SHP77 (cell line): ENCODE measurements around the gene SP4.

Experiments
- DNase-seq, 2 experiments: peaks; one replicate each; lab custom pipeline; 2025; lab: John Stamatoyannopoulos, UW

Gene SP4

DNA sequence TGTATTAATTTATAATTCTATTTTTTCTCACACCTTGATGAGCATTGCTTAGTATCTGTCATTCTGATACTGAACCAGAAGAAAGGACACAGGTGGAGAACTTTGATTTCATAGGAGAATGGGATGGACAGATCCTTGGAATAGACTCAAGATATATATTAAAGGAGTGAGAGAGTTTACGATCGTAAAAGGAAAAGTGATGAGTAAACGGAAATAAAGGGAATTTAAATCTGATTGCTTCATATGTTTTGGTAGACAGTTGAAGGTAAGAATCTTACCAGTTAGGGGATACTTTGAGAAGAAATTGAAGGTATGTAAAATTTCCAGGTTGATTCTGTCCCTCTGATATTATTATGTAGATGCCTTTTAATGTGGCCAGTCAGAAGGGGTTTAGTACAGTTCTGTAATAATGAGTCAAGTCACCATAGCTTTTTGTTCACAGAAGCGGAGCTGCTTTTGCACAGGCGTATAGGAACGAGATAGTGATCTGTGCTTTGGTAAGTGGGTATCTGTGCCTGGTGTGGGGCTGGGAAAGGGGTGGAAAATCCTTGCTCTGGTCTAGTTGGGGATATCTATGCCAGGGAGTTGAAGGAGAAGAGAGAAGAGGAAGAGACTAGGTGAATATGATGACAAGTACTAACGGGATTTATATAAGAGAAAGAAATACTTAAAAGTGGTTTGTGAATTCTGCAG lies 15.4 kb downstream of the SP4 start:
- no peak for DNase-seq

DNA sequence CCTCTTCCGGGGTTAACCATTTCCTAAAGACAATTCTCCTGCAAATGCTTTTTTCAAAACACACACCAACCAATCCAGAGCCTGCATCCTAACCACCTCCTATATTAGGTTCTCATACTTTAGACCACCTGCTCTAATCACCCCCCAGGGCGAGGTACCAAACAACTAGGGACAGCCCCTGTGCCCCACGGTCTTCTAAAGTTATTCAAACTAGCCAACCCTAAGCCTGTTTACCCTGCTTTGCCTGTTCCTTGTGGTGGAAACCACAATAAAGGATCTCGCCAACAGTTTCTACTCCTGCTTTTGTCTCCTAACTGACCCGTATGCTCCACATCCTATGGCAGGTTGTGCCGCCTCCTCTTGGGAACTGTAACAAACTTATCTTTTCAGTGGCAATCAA lies 21.1 kb downstream of the SP4 start:
- DNase-seq = no peak

DNA sequence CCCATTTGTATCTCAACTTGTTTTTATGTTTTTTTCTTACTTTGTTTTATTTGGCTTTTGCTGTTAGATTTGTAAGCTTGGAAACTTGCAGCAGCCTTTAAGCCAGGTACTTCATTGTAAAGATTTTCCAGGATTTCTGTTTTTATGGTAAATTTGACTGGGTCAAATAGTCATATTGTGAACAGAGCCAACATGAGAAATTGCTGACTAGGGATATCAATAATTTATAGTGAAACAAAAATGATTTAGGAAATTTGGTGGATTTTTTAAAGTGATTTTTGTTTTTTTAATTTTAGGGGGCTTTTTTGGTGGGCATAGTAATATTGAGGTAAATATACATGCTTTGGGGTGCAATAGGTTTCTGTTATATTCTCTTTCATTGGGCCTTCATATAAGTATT lies 22.2 kb downstream of the SP4 start:
- no peak for DNase-seq

DNA sequence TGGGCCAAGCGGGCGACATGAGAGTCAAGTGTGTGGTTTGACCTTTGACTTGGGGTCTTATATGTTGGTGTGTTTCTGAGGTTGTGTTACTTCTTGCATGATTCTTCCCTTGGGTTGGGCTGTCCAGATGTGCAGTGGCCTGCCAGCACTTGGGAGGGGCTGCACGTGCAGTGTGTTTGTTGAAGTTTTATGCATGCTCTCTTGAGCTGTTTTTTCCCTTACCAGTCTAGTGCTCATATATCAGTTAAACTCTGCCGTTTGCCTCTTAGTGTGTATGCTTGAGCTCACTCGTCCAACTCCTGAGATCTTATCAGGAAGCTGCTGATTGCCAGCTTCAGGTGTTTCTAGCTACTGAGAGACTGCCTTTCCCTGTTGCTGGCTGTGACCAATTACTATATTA lies 23.1 kb downstream of the SP4 start:
- DNase-seq = no peak

DNA sequence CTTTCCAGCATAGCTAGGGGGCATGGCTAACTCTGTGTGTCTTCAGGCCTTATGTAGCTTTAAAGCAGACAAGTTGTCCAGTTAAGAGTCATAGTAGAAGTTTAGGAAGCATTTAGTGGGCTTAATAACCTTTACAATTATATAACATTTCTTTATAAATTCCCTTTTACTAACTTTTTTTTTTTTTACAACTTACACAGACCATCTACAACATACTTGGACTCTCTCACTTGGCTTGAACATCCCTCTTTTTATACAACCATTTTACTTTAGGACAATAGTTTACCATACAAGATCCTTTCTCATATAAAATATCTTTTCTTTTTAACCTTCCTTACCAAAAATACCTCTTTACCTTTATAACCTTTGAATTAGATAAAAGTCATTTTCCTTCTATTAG lies 26.3 kb downstream of the SP4 start:
- no peak for DNase-seq

DNA sequence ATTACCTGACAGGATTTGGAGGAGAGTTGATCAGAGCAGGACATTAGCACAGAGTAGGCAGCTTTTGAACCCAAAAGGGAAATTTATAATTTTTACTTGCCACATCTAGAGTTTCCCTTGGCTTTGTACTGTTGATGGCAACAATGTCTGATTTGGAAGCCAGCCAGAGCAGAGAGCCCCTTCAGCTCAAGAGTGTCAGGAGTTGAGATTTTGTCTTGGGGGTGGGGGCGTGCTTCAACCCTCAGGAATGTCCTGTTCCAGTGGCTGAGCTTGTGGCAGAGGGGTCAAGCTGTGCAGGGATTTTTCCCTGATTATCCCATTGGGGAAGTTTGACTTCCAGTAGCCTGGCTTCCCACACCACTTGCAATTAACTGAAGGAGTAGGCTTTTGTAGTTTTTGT lies 27.0 kb downstream of the SP4 start:
- no peak for DNase-seq

DNA sequence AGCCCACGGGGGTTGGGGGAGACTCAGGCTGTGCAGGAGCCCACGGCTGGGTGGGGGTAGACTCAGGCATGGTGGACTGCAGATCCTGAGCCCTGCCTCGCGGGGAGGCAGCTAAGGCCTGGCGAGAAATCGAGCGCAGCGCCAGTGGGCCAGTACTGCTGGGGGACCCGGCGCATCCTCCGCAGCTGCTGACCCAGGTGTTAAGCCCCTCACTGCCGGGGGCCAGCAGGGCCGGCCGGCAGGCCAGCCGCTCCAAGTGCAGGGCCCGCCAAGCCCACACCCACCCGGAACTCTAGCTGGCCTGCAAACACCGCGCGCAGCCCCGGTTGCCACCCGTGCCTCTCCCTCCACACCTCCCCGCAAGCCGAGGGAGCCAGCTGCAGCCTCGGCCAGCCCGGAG lies 33.4 kb downstream of the SP4 start:
- DNase-seq = no peak

DNA sequence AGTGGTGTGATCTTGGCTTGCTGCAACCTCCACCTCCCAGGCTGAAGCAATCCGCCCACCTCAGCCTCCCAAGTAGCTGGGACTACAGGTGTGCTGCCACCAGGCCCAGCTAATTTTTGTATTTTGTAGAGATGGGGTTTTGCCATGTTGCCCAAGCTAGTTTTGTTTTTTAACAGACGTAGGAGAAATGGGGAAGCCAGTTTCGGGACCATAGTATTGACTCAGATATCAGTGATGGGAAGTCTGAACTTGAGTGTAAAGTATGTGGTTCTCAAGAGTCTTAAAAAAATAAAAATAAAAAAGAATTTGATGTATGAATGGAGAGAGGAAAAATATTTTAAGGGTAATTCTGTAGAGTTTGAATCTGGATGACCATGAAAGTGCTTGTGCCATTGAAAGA lies 34.2 kb downstream of the SP4 start:
- no peak for DNase-seq

DNA sequence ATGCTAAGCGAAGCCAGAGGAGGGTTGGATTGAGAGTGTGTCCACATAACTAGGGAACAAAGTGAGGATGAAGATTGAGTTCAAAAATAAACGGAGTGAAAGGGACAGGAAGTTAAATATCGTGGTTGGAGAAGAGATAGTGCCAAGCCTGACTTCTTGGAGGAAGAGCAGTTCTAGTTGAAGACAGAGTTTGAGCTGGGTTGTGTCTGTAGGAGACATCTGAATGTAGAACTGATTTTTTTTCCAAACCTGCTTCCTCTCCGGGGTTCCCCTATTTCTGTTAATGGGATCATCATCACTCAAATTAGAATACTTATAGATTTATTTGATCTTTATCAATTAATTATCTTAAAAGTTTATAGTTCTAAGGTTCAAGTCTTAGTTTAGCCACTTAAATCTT lies 35.6 kb downstream of the SP4 start:
- DNase-seq = no peak

DNA sequence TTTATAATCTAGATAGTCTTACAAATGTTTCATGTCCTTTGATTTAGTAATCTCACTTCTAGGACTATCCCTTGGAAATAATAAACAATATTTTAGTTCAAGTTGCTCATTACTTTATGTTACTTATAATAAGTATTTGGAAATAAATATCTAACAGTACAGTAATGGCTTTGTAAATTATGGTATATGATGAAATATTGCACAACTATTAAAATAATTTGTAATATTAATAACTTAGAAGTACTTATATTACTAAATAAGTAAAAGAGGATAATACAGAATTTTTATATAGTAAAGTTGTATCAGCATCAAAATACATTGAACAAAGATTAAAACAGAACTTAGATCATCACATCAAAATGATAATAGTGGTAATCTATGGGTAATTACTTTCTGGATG lies 41.1 kb downstream of the SP4 start:
- no peak for DNase-seq

DNA sequence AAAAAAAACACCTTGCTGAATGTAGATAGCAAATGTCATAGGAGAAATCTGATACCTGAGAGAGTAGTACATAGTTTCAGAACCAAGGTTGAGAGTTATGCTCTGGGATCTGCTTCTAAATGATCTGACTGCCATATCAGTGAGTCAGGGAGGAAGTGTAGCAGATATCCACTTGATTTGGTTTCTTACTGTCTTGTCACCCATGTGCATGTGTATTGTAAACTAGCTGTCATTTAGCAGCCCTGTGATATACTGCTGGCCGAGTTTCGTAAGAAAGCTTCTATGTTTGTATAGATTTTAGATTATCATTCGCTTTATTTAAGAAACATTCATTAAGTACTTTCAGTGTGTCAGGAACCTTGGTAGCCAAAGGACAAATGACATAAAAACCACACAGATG lies 42.0 kb downstream of the SP4 start:
- DNase-seq = no peak

DNA sequence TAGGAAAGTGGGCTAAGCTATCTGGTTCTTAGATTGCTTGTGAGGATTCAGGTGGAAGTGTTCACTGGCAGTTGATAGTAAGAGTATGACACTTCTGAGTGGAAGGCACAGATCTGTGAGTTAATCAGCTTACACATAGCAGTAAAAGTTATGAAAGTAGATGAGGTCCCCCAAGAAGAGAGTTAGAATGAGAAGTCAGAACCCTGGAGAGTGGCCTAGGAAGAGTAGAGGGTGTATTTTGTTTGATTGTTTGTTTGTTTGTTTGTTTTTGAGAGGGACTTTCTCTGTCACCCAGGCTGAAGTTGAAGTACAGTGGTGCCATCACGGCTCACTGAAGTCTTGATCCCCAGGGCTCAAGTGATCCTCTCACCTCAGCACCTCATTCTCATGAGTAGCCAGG lies 44.1 kb downstream of the SP4 start:
- no peak for DNase-seq

DNA sequence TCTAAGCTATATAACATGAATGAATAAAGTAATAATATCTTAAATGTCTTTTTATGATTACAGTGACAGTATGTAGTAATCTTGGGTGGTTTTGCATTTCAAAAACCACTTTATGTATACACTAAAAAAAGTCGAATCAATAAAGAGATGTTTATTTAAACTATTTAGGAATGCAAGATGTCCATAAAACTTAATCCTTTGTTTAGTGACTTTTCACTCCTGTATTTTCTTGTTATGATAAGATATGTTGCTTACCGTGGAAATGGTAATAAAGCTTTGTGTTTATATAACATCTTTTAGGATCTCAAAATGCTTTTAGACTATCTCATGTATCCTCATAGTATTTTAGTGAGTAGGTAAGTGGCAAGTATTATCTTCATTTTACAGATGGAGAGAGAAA lies 48.5 kb downstream of the SP4 start:
- DNase-seq = no peak

DNA sequence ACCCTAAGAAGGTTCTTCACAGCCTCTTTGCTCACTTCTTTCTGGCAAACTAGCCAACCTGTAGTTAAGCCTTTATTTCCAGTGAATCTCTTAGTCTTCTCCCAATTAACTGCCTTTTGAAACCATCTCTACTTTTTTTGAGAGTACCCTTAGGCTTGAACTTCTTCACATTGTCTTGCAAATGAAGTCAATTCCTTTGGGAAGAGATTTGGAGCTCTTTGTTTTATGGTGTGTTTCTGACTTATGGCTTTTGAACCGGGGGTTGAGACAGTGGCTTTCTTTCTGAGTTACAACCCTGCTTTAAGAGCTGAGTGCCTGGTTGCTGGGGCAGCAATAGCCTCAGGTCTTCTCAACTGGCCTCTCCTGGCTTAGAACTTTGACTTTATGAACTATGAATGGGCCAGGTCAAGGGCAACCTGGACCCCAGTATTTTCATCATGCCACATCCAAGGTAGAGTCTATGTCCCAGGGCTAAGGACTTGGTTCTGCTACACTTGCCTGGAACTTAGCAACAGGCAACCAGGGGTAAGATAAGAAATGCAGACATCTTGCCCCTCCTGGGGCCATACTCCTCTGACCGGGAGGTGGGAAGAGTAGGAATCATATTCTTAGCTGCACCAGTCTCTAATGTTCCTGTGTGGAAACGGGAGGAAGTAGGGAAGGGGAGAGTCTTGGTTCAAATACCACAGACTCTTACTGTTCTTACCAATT lies 53.0 kb downstream of the SP4 start:
- DNase-seq = no peak

DNA sequence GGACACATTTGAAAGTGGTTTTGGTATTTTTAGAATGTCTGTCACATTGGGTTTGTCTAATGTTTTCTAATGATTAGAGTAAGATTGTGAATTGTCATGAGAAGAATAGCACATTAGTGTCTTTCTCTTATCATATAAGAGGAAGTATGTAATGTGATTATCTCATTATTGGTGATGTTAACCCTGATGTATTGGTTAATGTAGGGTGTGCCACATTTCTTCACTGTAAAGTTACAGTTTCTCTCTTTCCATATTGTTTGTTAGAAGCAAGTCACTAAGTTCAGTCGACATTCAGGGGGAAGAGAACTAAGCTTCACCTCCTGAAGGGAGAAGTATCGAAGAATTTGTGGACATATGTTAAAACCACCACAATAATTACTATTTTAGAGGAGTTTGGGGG lies 58.6 kb downstream of the SP4 start:
- DNase-seq = no peak

DNA sequence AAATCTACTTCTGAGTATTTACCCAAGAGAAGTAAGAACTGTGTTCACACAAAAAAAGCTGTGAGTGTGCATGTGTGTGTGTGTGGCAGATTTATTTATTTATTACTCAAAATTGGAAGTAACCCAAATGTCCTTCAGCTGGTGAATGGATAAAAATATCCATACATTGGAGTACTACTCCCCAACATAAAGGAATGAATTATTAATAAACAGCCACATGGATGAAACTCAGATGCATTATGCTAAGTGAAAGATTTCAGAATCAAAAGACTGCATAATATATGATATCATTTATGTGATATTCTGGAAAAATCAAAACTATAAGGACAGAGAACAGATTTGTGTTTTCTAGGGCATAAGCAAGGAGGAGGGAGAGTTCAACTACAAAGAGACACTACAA lies 67.8 kb downstream of the SP4 start:
- no peak for DNase-seq

DNA sequence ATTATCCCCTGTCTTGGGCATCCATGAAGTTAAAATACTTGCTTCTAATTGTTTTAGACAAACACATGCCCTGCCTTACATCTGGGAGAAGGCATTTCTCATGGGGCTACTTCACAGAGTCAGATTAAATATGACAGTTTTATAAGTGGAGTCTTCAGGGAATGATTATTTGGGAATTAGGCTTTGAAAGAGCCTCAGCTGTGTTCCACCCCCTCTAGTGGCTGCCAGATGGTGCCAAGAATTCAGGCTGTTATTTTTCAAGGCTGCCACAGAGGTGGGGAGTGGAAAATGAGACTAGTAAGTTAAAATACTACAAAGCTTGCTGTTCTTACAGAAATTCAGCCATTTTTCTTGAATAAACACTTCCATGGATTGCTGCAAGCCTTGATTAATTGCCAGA lies 69.2 kb downstream of the SP4 start:
- DNase-seq = no peak

DNA sequence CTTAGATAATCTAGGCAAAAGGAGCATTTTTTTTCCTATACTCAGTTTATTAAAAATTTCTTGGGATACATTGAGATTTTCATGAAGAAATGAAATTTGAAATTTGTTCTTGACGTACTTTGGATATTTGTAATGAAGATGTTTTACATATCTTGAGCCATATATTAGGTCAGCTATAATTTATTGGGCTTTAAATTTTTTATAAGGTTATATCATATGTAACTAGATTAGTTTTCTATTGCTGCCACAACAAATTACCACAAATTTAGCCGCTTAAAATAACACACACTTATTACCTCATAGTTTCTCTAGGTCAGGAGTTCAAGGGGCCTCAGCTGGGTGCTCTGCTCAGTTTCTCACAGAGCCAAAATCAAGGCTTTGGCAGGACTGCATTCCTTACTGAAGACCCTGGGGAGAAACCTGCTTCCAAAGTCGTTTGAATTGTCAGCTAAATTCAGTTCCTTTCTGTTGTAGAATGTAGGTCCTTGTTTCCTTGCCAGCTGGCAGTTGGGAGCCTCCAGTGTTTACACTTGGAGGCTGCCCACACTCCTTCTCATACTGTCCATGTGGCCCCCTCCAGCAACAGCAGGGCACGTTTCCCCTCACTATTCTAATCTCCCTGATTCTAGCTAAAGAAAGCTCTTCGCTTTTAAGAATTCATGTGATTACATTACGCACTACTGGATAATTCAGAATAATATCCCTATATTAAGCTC lies 72.4 kb downstream of the SP4 start:
- DNase-seq = no peak

DNA sequence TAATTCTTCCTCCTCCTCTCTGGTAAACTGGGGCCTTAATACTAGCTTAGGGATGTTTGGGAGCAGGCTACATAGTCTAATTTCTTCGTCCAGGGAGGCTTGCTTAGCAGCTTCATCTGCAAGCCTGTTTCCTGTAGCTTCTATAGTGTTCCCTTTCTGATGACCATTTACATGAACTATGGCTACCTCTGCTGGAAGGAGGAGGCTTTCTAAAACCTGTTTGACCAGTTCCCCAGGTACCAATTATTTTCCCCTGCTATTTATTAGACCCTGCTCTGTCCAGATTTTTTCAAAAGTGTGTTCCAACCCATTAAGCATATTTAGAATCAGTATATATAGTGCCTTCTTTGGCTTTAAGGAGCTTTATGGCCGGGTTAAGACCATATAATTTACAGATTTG lies 76.1 kb downstream of the SP4 start:
- no peak for DNase-seq

DNA sequence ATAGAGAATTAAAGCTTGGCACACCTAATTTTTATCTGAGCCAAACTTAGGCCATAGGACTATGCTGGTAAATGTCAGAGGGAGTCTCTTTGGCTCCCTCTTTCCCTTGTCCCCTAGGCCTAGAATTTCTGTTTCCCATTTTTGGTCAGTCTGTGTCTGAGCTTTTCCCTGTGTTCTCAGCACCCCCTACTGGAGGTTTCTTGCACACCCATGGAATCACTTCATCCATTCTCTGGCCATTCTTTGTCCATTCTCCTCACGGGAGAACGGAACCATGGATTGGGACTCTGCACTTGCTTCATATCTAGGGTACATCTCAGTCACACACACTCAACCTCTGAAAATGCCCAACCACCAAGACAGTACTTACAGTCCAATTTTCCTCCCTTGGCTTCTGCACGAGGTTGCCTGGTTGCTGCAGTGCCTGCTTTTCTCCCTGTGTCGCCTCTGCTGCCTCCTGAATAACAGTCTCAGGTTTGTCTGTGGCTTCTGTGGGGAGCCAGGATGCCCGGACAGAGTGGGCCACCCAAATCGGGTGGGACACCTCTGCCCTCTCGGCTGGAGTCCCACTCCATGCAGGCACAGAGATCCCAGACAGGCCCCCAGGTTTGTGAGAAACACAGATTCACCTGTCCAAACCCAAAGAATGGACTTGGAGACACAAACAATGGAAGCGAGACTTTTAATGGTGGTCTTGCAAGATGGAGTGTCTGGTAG lies 79.9 kb downstream of the SP4 start:
- peak; percentile 10 to 34 for DNase-seq

DNA sequence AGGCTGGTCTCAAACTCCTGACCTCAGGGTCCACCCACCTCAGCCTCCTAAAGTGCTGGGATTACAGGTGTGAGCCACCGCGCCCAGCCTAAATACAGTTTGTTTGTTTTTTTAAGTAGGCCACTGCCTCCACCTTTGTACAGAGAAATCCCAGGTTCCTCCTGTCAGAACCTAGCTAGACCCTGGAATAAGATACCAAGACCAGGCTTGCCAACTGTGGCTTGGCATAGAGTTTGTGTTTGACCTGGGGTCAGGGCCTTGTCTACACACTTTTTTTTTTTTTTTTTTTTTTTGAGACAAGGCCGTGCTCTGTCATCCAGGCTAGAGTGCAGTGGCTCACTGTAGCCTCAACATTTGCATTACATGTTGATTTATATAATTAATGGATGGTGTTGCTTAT lies 80.7 kb downstream of the SP4 start:
- no peak for DNase-seq

DNA sequence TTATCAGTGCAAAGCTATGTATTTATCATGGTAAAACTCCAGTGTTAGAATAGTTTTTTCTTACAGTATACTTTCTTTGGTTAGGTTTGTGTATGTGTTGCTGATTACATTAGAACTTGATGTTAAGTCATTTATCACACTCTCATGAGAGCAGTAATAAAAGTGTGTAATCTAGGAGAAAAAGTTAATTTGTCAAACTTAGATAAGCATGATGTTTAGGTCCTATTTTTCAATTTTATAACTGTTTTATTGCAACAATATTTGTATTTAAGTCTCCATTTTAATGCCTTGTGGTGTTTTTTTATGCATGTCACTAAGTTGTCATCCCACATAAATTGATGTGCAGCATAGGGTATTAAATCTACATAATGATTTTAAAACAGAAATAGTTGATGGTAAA lies 86.2 kb downstream of the SP4 start:
- DNase-seq = no peak

DNA sequence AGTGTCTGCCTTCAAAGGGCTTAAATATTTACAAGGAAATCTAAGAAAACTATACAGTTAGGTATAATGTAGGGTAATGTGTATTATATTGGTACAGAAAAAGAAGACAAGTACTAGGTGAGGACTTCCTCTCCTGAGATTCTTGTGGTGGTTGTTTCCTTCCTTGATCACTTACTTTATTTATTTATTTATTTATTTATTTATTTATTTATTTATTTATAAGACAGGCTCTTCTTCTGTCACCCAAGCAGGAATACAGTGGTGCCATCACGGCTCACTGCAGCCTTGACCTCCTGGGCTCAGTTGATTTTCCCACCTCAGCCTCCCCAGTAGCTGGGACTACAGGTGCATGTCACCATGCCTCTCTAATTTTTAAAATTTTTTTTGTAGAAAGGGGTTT lies 96.8 kb downstream of the SP4 start:
- DNase-seq = no peak
